ENCODE data around the gene PRSS1.
"Not testable (repeated sequence)": the region's sequence is repeated elsewhere in the genome, so short reads cannot be mapped to it uniquely, and the experiment has no call there.

PRSS1 gene

GRCh38 chr7:142748410-142748809 is 862 bp upstream of the PRSS1 start:
- DNase-seq, result not testable (repeated sequence)

- DNase-seq, result no peak
Measured at GRCh38 chr7:142750321-142750938, 1.2 kb downstream of the PRSS1 start.

GRCh38 chr7:142751526-142752175 is 2.4 kb downstream of the PRSS1 start:
- DNase-seq, result not testable (repeated sequence)

GRCh38 chr7:142752376-142753225 is 3.3 kb downstream of the PRSS1 start:
- DNase-seq, result no peak

- no peak for DNase-seq
Measured at GRCh38 chr7:142753366-142753765, 4.1 kb downstream of the PRSS1 start.

- not testable (repeated sequence) for DNase-seq
Measured at GRCh38 chr7:142753925-142754491, 4.7 kb downstream of the PRSS1 start.

GRCh38 chr7:142754681-142755575 is 5.7 kb downstream of the PRSS1 start:
- no peak for DNase-seq

GRCh38 chr7:142758312-142758711 is 9.0 kb downstream of the PRSS1 start:
- not testable (repeated sequence) for DNase-seq

- DNase-seq, result no peak
Measured at GRCh38 chr7:142759433-142759832, 10.2 kb downstream of the PRSS1 start.

GRCh38 chr7:142760071-142760642 is 10.9 kb downstream of the PRSS1 start:
- no peak for DNase-seq

- not testable (repeated sequence) for DNase-seq
Measured at GRCh38 chr7:142761606-142762005, 12.3 kb downstream of the PRSS1 start.

- no peak for DNase-seq
Measured at GRCh38 chr7:142762104-142762503, 12.8 kb downstream of the PRSS1 start.

- no peak for DNase-seq
Measured at GRCh38 chr7:142767451-142767850, 18.2 kb downstream of the PRSS1 start.

- DNase-seq, result no peak
Measured at GRCh38 chr7:142767861-142768260, 18.6 kb downstream of the PRSS1 start.

- DNase-seq, result not testable (repeated sequence)
Measured at GRCh38 chr7:142768885-142769284, 19.6 kb downstream of the PRSS1 start.

GRCh38 chr7:142770661-142771352 is 21.5 kb downstream of the PRSS1 start, which contains the start of gene PRSS2:
Gene PRSS2, plus strand, starts transcription at chr7:142770970. Its CDS starts 13 bp downstream, at chr7:142770983.
- no peak for DNase-seq

GRCh38 chr7:142771353-142771723 is 22.1 kb downstream of the PRSS1 start:
- DNase-seq, result no peak

GRCh38 chr7:142772051-142772450 is 22.8 kb downstream of the PRSS1 start:
- no peak for DNase-seq

GRCh38 chr7:142772673-142773072 is 23.4 kb downstream of the PRSS1 start:
- no peak for DNase-seq

GRCh38 chr7:142773230-142773629 is 24.0 kb downstream of the PRSS1 start:
- DNase-seq, result no peak

Data from SW 1271 (cell line).